Esophagus muscularis mucosa (tissue), 4 donors: Measurements from ENCODE around the gene TRIM50. TPM values are rescaled to one million over a fixed set of nuclear protein-coding genes. Genes with fewer than 3 reads are reported as not detected.
"Not testable (repeated sequence)": the region's sequence is repeated elsewhere in the genome, so short reads cannot be mapped to it uniquely, and the experiment has no call there.

Source experiments
- DNase-seq: peaks from one replicate; pipeline ENCODE4 v3.0.0-alpha.2; 2017; ENCODE audit errors: extremely low spot score
- H3K27ac ChIP-seq, 4 donors: fragments of 200-600 bp; sonication (generic); replicated peaks in 1 of 4; 1 replicate in 3 of 4; 2 replicates in 1 of 4; pipeline ENCODE4 v1.5.1; 2016 to 2019; ENCODE audit warnings: mild to moderate bottlenecking in 1 of 4
- H3K27me3 ChIP-seq, 4 donors: fragments of 200-600 bp; sonication (generic); one replicate each; pipeline versions ENCODE4 v1.5.1 to v1.6.0; 2016 to 2019
- H3K36me3 ChIP-seq, 4 donors: fragments of 200-600 bp; sonication (generic); one replicate each; pipeline ENCODE4 v1.5.1; 2016 to 2019
- H3K4me1 ChIP-seq, 4 donors: fragments of 200-600 bp; sonication (generic); one replicate each; pipeline ENCODE4 v1.5.1; 2016 to 2019
- H3K4me3 ChIP-seq, 4 donors: fragments of 200-600 bp; sonication (generic); 1 replicate in 2 of 4; 2 replicates in 2 of 4; pipeline ENCODE4 v1.5.1; 2016 to 2019; ENCODE audit warnings: mild to moderate bottlenecking in 4 of 4, moderate library complexity in 1 of 4
- H3K9me3 ChIP-seq, 4 donors: fragments of 200-600 bp; sonication (generic); 1 replicate in 3 of 4; 2 replicates in 1 of 4; pipeline ENCODE4 v1.5.1; 2016 to 2019
- WGBS: methylation state at CpG from one replicate; pipeline ENCODE4 v1.1.5; 2018; 5-methylcytosine and 5-hydroxymethylcytosine counted together
- intact Hi-C: fragments of 100-400 bp; cut with DNase I; formaldehyde crosslinking; loops from one replicate; pipeline ENCODE4 v1.15.1; 2023
- small RNA-seq, 3 donors: library from RNA; depleted of rRNA; stranded (forward); fragments of <200 nt; gene quantifications; one replicate each; pipeline ENCODE3, GENCODE V24; 2016
- total RNA-seq, 4 donors: library from RNA; depleted of rRNA; stranded (reverse); fragments of >200 nt; gene quantifications; one replicate each; pipeline versions ENCODE4 v1.1.0 to v1.2.1, GENCODE V29; 2016

TRIM50 gene
- total RNA-seq, 4 donors from 2014 or later = 0.39 to 0.42 TPM; not detected in 2

DNA sequence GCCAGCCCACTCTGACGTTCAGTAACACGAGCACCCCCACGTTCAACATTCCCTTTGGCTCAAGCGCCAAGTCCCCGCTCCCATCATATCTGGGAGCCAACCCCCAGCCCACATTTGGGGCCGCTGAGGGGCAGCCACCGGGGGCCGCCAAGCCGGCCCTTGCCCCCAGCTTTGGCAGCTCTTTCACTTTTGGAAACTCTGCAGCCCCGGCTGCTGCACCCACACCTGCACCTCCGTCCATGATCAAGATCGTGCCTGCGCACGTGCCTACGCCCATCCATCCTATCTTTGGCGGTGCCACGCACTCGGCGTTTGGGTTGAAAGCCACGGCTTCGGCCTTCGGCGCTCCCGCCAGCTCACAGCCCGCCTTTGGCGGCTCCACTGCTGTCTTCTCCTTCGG is 30.2 kb downstream of the TRIM50 start:
- H3K4me1 ChIP-seq, H3K9me3 ChIP-seq, DNase-seq, H3K27ac ChIP-seq, H3K4me3 ChIP-seq, H3K27me3 ChIP-seq, H3K36me3 ChIP-seq, intact Hi-C loops: not testable (repeated sequence)
- WGBS = 96% methylated on average over 18 of the region's 27 CpGs

DNA sequence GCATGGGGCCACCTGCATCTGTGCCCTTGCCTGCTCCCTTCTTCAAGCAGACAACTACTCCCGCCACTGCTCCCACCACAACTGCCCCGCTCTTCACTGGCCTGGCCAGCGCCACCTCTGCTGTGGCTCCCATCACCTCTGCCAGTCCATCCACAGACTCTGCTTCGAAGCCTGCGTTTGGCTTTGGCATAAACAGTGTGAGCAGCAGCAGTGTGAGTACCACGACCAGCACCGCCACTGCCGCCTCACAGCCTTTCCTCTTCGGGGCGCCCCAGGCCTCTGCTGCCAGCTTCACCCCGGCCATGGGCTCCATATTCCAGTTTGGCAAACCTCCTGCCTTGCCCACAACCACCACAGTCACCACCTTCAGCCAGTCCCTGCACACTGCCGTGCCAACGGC is 30.6 kb downstream of the TRIM50 start:
- no CpG with 5 or more reads among the region's 13 CpGs for WGBS
- intact Hi-C loops, DNase-seq, H3K27me3 ChIP-seq, H3K27ac ChIP-seq, H3K36me3 ChIP-seq, H3K9me3 ChIP-seq, H3K4me3 ChIP-seq, H3K4me1 ChIP-seq: not testable (repeated sequence)

DNA sequence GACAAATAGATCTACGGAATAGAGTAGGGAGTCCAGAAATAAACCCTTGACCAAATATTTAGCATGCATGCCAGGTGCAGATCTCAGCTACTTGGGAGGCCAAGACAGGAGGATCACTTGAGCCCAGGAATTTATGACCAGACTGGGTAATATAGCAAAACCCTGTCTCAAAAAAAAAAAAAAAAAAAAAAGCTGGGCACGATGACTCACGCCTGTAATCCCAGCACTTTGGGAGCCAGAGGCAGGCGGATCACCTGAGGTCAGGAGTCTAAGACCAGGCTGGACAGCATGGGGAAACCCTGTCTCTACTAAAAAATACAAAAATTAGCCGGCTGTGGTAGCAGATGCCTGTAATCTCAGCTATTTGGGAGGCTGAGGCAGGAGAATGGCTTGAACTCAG is 50.7 kb downstream of the TRIM50 start:
- H3K4me3 ChIP-seq, H3K27me3 ChIP-seq, DNase-seq, H3K36me3 ChIP-seq, H3K9me3 ChIP-seq, intact Hi-C loops, H3K27ac ChIP-seq, H3K4me1 ChIP-seq: not testable (repeated sequence)
- 45% methylated on average over 4 of the region's 5 CpGs for WGBS

DNA sequence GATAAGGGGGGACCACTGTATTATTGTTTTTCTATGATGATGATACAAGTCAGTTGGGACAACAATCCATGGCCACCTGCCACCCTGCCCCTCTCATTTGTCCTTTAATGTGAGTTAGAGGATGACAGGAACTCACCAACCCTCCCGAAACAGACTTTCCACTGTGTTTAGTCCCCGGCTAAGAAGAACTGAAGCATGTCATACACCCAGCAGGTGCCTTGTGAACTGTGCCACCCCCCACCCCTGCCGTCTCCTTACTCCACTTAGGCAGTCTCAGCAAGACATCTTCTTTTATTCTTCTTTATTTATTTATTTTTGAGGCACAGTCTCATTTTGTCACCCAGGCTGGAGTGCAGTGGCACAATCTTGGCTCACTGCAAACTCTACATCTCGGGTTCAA is 60.1 kb downstream of the TRIM50 start:
- H3K9me3 ChIP-seq, H3K4me3 ChIP-seq, intact Hi-C loops, H3K4me1 ChIP-seq, DNase-seq, H3K27me3 ChIP-seq, H3K27ac ChIP-seq, H3K36me3 ChIP-seq: not testable (repeated sequence)
- 88% methylated on average over 4 of the region's 4 CpGs for WGBS

DNA sequence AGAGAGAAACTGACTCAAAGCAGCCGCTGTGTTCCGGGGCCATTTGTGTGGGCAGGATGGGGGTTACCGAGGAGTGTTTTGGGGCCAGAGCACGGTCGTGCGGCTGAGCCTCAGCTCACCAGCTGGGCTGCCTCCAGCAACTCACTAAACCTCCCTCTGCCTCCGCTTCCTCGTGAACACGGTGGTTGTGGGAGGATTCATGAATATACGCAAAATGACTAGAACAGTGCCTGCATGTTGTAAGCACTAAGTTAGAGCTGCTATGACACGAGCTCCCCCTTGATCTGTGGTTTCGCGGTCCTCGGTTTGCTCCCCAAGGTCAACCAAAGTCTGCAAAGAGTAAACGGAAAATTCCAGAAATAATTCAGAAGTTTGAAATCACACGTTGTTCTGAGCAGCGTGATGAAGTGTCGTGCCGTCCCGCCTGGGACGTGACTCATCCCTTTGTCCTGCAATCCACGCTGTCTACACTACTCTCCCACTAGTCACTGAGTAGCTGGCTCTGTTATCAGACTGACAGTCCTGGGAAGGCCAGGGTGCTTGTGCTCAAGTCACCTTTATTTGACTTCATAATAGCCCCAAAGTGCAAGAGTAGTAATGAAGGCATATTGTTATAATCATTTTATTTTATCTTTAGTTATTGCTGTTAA is 61.0 kb downstream of the TRIM50 start:
- H3K4me1 ChIP-seq, H3K4me3 ChIP-seq, H3K27me3 ChIP-seq, H3K9me3 ChIP-seq, H3K27ac ChIP-seq, H3K36me3 ChIP-seq, intact Hi-C loops, DNase-seq: not testable (repeated sequence)
- no CpG with 5 or more reads among the region's 22 CpGs for WGBS

Small RNAs within 50 kb of the gene (small RNA-seq; reads per million reads assigned to genes)
- gene RNU6-1080P = 0 reads per million in 3 donors

Other genes with a start within 250 kb of the TRIM50 start
- not detected for gene SPDYE9, start 242.0 kb downstream of the TRIM50 start, total RNA-seq
- gene NSUN5, start 19.3 kb downstream of the TRIM50 start, total RNA-seq = 10 to 100 TPM; 21.6 to 31.5 (median 27.1) TPM
- not detected for gene FKBP6, start 79 bp upstream of the TRIM50 start, total RNA-seq
- gene FZD9, start 105.7 kb upstream of the TRIM50 start, total RNA-seq = 1 to 10 TPM in 2 of 4 donors, under 1 TPM in 2; under 0.01 to 1.7 (median 1.1) TPM
- gene BAZ1B, start 194.2 kb upstream of the TRIM50 start, total RNA-seq = 10 to 100 TPM; 55.3 to 72.2 (median 66.2) TPM
- gene BCL7B, start 229.6 kb upstream of the TRIM50 start, total RNA-seq = 100 to 1,000 TPM; 107 to 131 (median 109) TPM